Muscle layer of colon (tissue), 2 donors: ENCODE data around the gene PI4KA.

Experiments
- H3K27ac ChIP-seq: one replicate; pipeline ENCODE4 v1.7.0; 2013; ENCODE audit warnings: low read depth, mild to moderate bottlenecking, low read length, moderate library complexity
- H3K27me3 ChIP-seq, 2 donors: one replicate each; pipeline ENCODE4 v1.7.0; 2013; ENCODE audit warnings: low read length in 2 of 2, mild to moderate bottlenecking in 2 of 2; ENCODE audit not compliant: insufficient read depth in 2 of 2, control insufficient read depth in 1 of 2
- H3K36me3 ChIP-seq: one replicate; pipeline ENCODE4 v1.7.0; 2013; ENCODE audit warnings: mild to moderate bottlenecking, low read length; ENCODE audit not compliant: insufficient read depth
- H3K4me1 ChIP-seq: one replicate; pipeline ENCODE4 v1.7.0; 2013; ENCODE audit warnings: mild to moderate bottlenecking, low read length; ENCODE audit not compliant: insufficient read depth
- H3K4me3 ChIP-seq, 2 donors: one replicate each; pipeline ENCODE4 v1.7.0; 2013; ENCODE audit warnings: low read length in 2 of 2, low read depth in 1 of 2, mild to moderate bottlenecking in 1 of 2, moderate library complexity in 1 of 2
- H3K9ac ChIP-seq: one replicate; pipeline ENCODE4 v1.7.0; 2013; ENCODE audit warnings: low read length
- H3K9me3 ChIP-seq: one replicate; pipeline ENCODE4 v1.7.0; 2013; ENCODE audit warnings: mild to moderate bottlenecking, low read length
- donor health status: abdominal sarcoma.
- donor health status: Adenocarcinoma of cecum.

The PI4KA gene

DNA sequence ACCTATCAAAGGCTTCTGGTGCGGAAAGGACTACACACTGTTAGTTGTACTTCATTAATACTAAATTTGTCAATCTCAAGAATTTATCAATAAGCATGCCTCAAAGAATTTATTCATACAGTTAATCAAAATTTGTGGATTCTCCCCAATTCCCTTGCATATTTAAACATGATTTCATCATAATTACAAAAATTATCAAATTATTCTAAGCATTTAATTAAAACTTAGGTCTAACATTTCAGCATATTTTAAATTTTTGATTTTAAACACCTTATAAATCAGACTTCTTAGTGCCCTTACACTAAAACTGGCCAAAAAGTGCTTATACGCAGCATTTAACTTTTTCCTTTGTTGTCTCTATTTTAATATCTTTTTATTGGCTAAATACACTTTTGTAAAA, 98.5 kb downstream of the PI4KA start:
- H3K27me3 ChIP-seq = no peaks in the 10 kb centered on the region
- no peaks in the 10 kb centered on the region for H3K9me3 ChIP-seq
- no peak overlapping the region for H3K4me3 ChIP-seq
- H3K27ac ChIP-seq = no peak overlapping the region
- H3K9ac ChIP-seq = no peak overlapping the region
- H3K36me3 ChIP-seq = peaks cover 58% of the 10 kb centered on the region
- no peaks in the 10 kb centered on the region for H3K4me1 ChIP-seq

DNA sequence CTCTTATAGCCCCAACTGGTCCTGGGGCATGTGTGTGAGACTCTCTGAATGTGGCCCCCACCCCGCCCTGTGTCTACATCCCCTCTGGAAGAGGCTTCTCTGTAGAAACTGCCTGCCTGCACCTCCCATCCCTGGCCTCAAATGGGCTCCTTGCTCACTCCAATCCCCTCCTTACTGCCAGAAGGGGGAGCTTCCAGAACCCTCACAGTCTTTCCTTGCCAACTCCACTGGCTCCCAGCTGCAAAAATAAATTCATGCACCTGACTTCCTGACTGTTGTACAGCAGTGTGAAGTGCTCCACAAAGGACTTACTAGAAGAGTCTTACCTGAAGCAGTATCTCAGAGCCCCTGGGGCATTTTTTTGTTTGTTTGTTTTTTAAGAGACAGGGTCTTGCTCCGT, 99.9 kb downstream of the PI4KA start:
- Histone ChIP-seq H3K36me3 (peaks cover 44% of the 10 kb centered on the region), H3K9ac (no peak overlapping the region), H3K27me3 (no peaks in the 10 kb centered on the region), H3K9me3 (no peaks in the 10 kb centered on the region), H3K4me1 (no peaks in the 10 kb centered on the region), H3K4me3 (no peak overlapping the region), H3K27ac (no peak overlapping the region)

DNA sequence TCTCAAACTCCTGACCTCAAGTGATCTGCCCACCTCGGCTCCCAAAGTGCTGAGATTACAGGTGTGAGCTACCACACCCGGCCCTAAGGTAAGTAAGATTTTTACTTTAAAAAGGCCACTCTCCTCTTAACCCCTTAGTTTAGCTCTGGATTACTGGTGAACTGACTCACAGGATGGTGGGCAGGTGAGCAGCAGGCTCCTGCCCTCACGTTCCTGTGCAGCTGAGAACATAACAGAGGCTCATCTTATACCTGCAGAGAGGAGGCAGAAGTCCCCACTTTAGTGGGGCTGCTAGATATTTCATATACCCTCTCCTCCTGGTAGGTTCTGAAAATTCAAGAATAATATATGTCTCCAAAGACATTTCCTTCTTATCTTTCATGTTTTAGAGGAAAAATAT, 101.8 kb downstream of the PI4KA start:
- no peak overlapping the region for H3K4me3 ChIP-seq
- H3K27me3 ChIP-seq = no peaks in the 10 kb centered on the region
- H3K36me3 ChIP-seq = peaks cover 43% of the 10 kb centered on the region

DNA sequence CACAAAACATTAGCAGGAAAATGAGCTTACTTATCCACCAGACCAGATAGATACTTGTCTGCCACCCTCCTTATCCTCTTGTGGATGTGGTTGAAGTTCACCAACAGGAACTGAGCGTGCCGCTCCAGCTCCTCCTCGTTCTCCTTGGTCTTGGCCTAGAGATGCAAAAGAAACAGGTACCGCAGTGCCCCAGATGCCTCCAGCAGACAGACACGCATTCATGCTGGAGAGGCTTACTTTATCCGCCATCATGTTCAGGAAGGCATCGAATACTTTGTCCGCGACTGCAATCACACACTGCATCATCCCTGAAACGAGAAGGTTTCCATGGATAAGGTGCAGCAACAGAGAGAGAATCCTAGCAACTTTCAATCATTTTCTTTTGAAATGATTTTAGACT, 105.7 kb downstream of the PI4KA start:
- H3K9ac ChIP-seq = no peak overlapping the region
- no peak overlapping the region for H3K4me3 ChIP-seq
- H3K9me3 ChIP-seq = no peaks in the 10 kb centered on the region
- peaks cover 47% of the 10 kb centered on the region for H3K36me3 ChIP-seq
- no peak overlapping the region for H3K27ac ChIP-seq
- H3K27me3 ChIP-seq = no peaks in the 10 kb centered on the region
- H3K4me1 ChIP-seq = peaks cover 10% of the 10 kb centered on the region

More for the DNA sequence above, 101.8 kb downstream of the PI4KA start:
- H3K4me1 ChIP-seq = no peaks in the 10 kb centered on the region
- no peak overlapping the region for H3K27ac ChIP-seq
- no peak overlapping the region for H3K9ac ChIP-seq
- H3K9me3 ChIP-seq = no peaks in the 10 kb centered on the region

DNA sequence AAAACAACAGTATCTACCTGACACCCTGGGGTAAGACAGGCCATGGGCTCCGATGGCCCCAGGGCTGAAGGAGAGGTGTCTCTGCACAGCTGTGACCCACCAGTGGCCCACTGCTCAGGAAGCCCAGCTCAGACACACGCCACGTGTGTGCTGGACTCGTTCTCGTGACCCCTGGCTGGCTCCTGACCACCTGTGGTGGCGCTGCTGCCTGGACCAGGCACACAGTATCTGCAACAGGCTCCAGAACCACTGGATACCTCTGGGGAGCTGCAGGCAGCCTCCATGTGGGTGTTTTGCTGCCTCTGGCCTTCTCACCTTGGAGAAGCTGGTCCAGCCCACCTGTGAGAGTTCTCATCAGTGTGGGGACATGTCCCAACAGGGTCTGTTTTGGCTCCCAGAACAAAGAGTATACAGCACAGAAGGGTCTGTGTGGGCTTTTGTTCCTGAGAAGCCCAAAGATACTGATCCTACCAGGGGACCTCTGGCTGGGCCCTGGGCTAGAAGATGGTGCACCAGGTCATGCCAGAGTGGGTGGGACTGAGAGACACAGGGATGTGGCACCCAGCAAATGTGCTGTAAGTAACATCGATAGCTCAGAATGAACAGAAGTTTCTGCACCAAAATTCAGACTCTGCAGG, 106.4 kb downstream of the PI4KA start:
- Histone ChIP-seq H3K4me3 (no peak overlapping the region), H3K9ac (no peak overlapping the region), H3K27ac (no peak overlapping the region)

DNA sequence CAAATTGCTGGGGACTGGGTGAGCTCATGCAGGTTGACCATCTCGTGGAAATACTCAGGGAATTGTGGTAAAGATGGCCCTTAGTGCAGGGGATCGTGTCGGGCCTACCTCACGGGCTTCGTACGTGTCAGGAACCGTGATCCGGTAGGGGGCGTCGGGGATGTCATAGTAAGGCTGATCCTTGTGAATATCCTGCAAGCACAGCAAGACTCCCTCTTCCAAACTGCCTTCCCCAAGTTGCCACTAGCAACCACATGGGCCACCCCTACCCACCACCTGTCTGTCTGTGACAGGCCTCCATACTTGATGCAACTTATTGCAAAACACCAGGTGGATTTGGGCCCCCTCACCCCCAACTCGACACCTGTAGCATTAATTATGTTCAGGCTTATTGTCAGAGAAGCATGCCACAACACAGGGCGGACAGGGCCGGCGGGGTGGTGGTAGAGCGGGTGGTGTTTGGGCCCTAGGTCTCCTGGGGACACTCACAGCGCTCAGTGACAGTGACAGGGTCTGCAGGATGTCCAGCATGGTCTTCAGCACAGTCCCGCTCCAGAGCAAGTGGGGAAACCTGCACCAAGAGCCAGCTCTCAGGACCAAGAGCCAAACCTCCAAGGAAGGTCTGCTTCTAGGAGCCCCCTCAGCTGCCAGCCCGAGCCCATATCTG, 107.3 kb downstream of the PI4KA start:
- no peaks in the 10 kb centered on the region for H3K9me3 ChIP-seq
- H3K9ac ChIP-seq = no peak overlapping the region
- peaks cover 53% of the 10 kb centered on the region for H3K36me3 ChIP-seq
- H3K4me3 ChIP-seq = no peak overlapping the region
- H3K27ac ChIP-seq = no peak overlapping the region
- H3K4me1 ChIP-seq = peaks cover 10% of the 10 kb centered on the region
- H3K27me3 ChIP-seq = no peaks in the 10 kb centered on the region

More for the DNA sequence above, 106.4 kb downstream of the PI4KA start:
- Histone ChIP-seq H3K36me3 (peaks cover 51% of the 10 kb centered on the region), H3K4me1 (peaks cover 10% of the 10 kb centered on the region), H3K9me3 (no peaks in the 10 kb centered on the region), H3K27me3 (no peaks in the 10 kb centered on the region)

DNA sequence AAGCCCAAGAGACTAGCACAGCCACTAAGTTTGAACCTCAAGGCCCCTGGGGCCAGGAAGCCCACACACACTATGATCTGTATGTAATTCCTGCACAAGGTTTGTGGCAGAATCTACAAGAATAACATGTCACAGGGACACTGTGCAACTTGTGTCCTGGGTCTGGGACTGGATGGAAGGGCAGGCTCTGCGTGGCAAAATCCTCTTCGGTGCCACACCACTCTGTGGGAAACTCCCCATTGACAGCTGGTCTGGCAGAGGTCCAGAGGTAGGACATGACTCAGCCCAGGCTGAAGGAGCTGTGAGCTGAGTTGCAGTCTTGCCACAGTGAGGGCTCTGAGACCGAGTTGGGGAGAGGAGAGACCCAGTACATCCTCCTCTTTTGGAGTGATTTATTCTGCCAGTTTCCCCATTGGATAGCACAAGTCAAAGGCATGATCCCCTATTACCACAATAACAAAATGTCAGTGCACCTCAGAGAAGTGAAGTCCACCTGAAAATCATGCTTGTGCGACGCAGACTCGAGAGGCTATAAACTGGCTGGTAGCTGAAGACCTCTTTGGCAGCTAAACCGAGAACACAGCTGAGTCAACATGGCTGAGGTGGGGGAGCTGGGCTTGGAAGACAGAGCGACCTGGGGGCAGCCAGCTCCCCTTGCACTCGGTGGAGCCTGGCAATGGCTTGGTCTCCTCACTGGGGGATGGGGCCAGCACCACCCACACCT, 108.0 kb downstream of the PI4KA start:
- Histone ChIP-seq H3K4me1 (peaks cover 10% of the 10 kb centered on the region), H3K9me3 (no peaks in the 10 kb centered on the region), H3K27ac (no peak overlapping the region), H3K9ac (no peak overlapping the region), H3K36me3 (peaks cover 53% of the 10 kb centered on the region), H3K27me3 (no peaks in the 10 kb centered on the region), H3K4me3 (no peak overlapping the region)

DNA sequence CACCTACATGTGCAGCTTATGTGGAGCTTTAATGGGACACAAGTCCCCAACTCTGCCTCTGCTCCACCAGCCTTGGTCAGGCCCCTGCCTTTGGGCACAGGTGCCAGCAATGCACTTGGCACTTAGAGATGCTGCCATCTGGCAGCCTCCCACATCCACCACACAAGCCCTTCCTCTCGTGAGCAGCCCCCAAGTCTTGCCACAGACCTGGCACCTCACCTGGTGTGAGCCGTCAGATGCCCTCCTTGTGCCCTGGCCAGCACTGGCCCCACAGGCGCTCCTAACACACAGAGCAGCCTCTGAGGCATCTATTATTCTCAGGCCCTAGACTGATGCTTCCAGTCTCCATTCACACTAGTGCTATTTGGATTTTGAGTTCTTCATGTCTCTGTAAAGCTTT, 109.2 kb downstream of the PI4KA start:
- peaks cover 62% of the 10 kb centered on the region for H3K36me3 ChIP-seq
- H3K4me3 ChIP-seq = no peak overlapping the region
- no peaks in the 10 kb centered on the region for H3K27me3 ChIP-seq
- H3K9ac ChIP-seq = no peak overlapping the region
- no peaks in the 10 kb centered on the region for H3K9me3 ChIP-seq
- peak overlapping the region; percentile 61 for H3K27ac ChIP-seq
- peaks cover 10% of the 10 kb centered on the region for H3K4me1 ChIP-seq

DNA sequence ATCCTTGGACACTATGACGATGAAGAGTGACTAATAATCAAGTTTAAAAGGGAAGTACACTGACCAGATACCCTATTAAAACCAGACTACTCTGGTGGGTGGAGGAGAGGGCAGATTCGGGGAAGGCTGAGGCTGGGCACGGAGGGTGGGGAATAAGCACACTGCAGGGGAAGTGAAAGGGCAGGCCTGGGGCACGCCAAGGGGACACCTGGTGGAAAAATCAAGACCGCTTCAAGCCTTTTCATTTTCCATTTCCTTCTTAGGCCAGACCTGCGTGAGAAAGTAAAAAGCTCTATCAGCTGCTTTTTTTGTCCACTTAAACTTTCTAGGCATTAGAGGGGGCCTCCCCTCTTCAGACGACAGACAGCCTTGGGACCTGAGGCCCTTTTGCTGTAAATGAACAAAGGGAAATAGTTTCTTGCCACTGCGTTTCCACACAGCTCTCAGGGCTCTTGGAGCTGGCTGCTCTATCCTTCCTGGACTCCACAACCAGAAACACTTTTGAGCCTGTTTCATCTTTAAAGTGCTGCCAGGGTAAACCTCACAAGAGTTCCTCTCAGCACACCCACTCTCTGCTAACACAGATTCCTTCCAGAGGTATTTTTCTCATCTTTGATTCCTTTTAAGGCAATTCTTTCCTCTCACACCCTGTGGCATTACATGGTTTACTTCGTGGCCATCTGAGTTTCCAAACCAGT, 109.7 kb downstream of the PI4KA start:
- peak overlapping the region; percentile 61 for H3K27ac ChIP-seq

DNA sequence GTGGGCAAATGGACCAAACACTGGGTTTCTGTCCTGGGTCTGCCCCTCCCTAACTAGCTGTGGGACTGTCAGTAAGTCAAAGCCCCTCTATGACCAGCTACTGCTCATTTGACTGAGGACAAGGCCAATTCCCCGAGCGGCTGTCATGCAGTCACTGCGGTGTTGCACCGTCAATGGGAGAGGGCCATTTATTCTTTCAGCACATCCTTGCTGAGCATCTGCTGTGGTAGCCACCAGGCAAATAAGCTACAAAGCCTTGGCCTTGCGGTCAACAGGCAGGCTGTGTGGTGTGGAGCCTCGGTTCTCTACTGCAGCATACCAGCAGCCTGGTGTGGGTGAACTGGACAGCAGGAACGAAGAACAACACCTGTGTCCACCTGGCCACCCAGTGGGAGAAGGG, 110.5 kb downstream of the PI4KA start:
- Histone ChIP-seq H3K27ac (peak overlapping the region; percentile 24), H3K4me1 (peaks cover 10% of the 10 kb centered on the region), H3K9ac (no peak overlapping the region), H3K27me3 (no peaks in the 10 kb centered on the region), H3K9me3 (no peaks in the 10 kb centered on the region), H3K4me3 (no peak overlapping the region), H3K36me3 (peaks cover 69% of the 10 kb centered on the region)

More for the DNA sequence above, 109.7 kb downstream of the PI4KA start:
- peaks cover 10% of the 10 kb centered on the region for H3K4me1 ChIP-seq
- H3K36me3 ChIP-seq = peaks cover 68% of the 10 kb centered on the region
- no peak overlapping the region for H3K4me3 ChIP-seq
- H3K9ac ChIP-seq = no peak overlapping the region
- H3K27me3 ChIP-seq = no peaks in the 10 kb centered on the region
- H3K9me3 ChIP-seq = no peaks in the 10 kb centered on the region

DNA sequence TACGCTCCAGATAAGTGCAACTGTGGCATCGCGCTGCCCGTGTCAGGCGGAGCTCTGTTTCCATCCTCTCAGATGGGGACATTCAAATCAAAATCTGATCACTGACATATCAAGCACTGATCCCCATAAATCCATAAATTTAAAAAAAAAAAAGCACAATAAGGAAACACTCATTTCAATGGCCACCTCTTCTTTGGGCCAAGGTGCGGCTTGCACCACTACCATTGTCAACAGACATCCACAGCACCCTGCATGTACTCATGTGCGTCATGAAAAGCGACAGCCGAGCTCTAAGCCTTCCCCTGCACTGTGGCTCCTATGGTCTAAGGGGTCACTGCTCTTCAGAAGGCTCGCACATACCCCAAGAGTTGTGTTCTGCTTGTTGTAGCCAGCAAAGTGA, 111.4 kb downstream of the PI4KA start:
- H3K4me1 ChIP-seq = peaks cover 10% of the 10 kb centered on the region
- no peaks in the 10 kb centered on the region for H3K27me3 ChIP-seq
- H3K9ac ChIP-seq = no peak overlapping the region
- H3K27ac ChIP-seq = no peak overlapping the region
- peaks cover 70% of the 10 kb centered on the region for H3K36me3 ChIP-seq
- H3K9me3 ChIP-seq = no peaks in the 10 kb centered on the region
- no peak overlapping the region for H3K4me3 ChIP-seq
